Uterus (tissue), 4 donors: ENCODE data around the gene STARD5. TPM values are rescaled to one million over a fixed set of nuclear protein-coding genes. Genes with fewer than 3 reads are reported as not detected.

ENCODE experiments used
- DNase-seq, 2 donors: peaks; one replicate each; pipeline ENCODE4 v3.0.0-alpha.2; 2019 to 2020
- H3K27ac ChIP-seq, 2 donors: fragments of 200-600 bp; sonication (generic); 1 replicate in 1 of 2; 2 replicates in 1 of 2; pipeline ENCODE4 v1.5.1; 2016 to 2018
- H3K27me3 ChIP-seq, 2 donors: fragments of 200-600 bp; sonication (generic); one replicate each; pipeline ENCODE4 v1.5.1; 2018 to 2019; ENCODE audit warnings: control low read depth in 1 of 2
- H3K36me3 ChIP-seq, 2 donors: fragments of 200-600 bp; sonication (generic); one replicate each; pipeline ENCODE4 v1.5.1; 2019; ENCODE audit warnings: control low read depth in 1 of 2
- H3K4me1 ChIP-seq, 2 donors: fragments of 200-600 bp; sonication (generic); one replicate each; pipeline ENCODE4 v1.5.1; 2018 to 2019; ENCODE audit warnings: control low read depth in 1 of 2
- H3K4me3 ChIP-seq, 2 donors: fragments of 200-600 bp; sonication (generic); 1 replicate in 1 of 2; 2 replicates in 1 of 2; pipeline ENCODE4 v1.5.1; 2018 to 2019; ENCODE audit warnings: mild to moderate bottlenecking in 1 of 2
- H3K9me3 ChIP-seq, 2 donors: fragments of 200-600 bp; sonication (generic); one replicate each; pipeline ENCODE4 v1.5.1; 2019; ENCODE audit warnings: control low read depth in 1 of 2
- CTCF ChIP-seq, 4 experiments: fragments of 200-600 bp in 2 of 4; fragments of 450-650 bp in 2 of 4; sonication (generic) in 2 of 4; IDR thresholded peaks; one replicate each; pipeline ENCODE4 v1.5.1; 2016 to 2019; ENCODE audit warnings: antibody characterized with exemption in 4 of 4, mild to moderate bottlenecking in 2 of 4, moderate library complexity in 1 of 4
- POLR2A ChIP-seq, 2 donors: fragments of 450-650 bp; IDR thresholded peaks; one replicate each; pipeline ENCODE4 v1.6.1; 2016; ENCODE audit warnings: antibody characterized with exemption in 2 of 2, mild to moderate bottlenecking in 1 of 2, moderate library complexity in 1 of 2
- intact Hi-C: fragments of 100-400 bp; cut with DNase I; formaldehyde crosslinking; loops from one replicate; pipeline ENCODE4 v1.15.1; 2023; ENCODE audit warnings: low total_unique reads
- total RNA-seq, 4 donors: library from RNA; depleted of rRNA in 3 of 4; stranded (reverse); fragments of >200 nt in 3 of 4; gene quantifications; one replicate each; pipeline versions ENCODE4 v1.1.0 to v1.2.4, GENCODE V29; 2014 to 2023
- donor health status: DM: yes; HTN: yes; CAD: no.

STARD5 gene
- total RNA-seq, 4 donors from 2014 or later = 8.5 to 20.6 (median 19.7) TPM

- Histone ChIP-seq H3K4me3 (no peak overlapping the region), H3K27ac (peak overlapping the region in 1 of 2 donors; percentile 79), H3K9me3 (peaks cover 0 to 9% of the 10 kb centered on the region in 2 donors), H3K4me1 (peaks cover 0 to 4% of the 10 kb centered on the region in 2 donors), H3K36me3 (no peaks in the 10 kb centered on the region), H3K27me3 (no peaks in the 10 kb centered on the region)
- intact Hi-C loops = no loop called here
- TF ChIP-seq POLR2A (IDR thresholded peaks at IDR 0.05) (no peak), CTCF (IDR thresholded peaks at IDR 0.05) (no peak)
- DNase-seq = no peak
Measured at GRCh38 chr15:81273200-81273599, 50.7 kb downstream of the STARD5 start.

DNA sequence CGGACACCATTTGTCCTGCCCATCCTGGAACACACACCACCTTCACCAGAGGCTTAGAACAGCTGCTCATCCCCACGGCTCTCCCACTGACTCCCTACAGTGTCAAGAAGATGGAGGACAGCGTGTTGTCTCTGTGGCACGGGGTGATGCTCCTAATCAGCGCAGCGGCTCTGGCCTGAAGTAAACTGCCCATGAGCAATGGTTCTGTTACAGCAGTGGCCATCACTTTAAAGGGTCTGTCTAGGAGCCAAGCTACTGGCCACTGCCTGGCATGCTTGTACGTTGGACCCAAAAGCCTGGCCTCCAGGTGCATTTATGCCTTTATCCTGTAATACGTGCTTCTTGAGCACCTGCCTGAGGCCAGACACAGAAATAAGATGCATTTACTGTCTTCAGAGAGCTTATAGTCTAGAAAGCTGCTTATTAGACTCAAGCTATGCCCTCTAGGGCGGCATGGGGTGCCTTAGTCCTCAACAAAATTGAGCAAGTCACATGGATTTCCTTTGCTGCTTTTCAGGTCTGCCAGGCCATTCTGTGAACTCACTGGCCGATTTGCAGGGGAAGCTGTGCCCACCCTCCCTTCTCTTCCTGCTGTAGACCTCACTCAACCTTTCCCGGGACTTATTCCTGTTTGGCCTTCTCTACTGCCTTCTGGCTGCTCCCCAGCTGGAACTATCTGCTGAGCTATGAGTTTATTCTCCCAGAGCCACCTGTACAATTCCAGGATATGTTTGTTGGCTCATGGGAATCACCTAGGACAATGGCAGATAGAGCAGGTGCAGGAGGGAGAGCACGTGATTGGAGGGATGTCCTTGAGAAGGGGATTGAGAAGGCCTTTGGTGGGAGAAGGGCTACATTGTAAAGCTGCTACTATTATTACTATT lies 51.9 kb downstream of the STARD5 start:
- H3K27me3 ChIP-seq = no peaks in the 10 kb centered on the region
- no peak for TF ChIP-seq POLR2A (IDR thresholded peaks at IDR 0.05)
- TF ChIP-seq CTCF (IDR thresholded peaks at IDR 0.05) = no peak
- H3K9me3 ChIP-seq = peaks cover 0 to 2% of the 10 kb centered on the region in 2 donors
- intact Hi-C loops = no loop called here
- no peak for DNase-seq
- H3K27ac ChIP-seq = no peak overlapping the region
- H3K4me3 ChIP-seq = no peak overlapping the region
- no peaks in the 10 kb centered on the region for H3K36me3 ChIP-seq
- peaks cover 0 to 4% of the 10 kb centered on the region in 2 donors for H3K4me1 ChIP-seq

GRCh38 chr15:81270781-81271491 lies 53.0 kb downstream of the STARD5 start:
- no peaks in the 10 kb centered on the region for H3K27me3 ChIP-seq
- H3K9me3 ChIP-seq = no peaks in the 10 kb centered on the region
- TF ChIP-seq CTCF (IDR thresholded peaks at IDR 0.05) (no peak), POLR2A (IDR thresholded peaks at IDR 0.05) (no peak)
- H3K27ac ChIP-seq = no peak overlapping the region
- peaks cover 0 to 8% of the 10 kb centered on the region in 2 donors for H3K4me1 ChIP-seq
- DNase-seq = no peak
- intact Hi-C loops = no loop called here
- no peaks in the 10 kb centered on the region for H3K36me3 ChIP-seq
- no peak overlapping the region for H3K4me3 ChIP-seq

GRCh38 chr15:81270188-81270587 lies 53.8 kb downstream of the STARD5 start:
- TF ChIP-seq POLR2A (IDR thresholded peaks at IDR 0.05) = no peak
- TF ChIP-seq CTCF (IDR thresholded peaks at IDR 0.05) = no peak
- H3K4me3 ChIP-seq = no peak overlapping the region
- DNase-seq = no peak
- no peaks in the 10 kb centered on the region for H3K36me3 ChIP-seq
- H3K4me1 ChIP-seq = peaks cover 0 to 9% of the 10 kb centered on the region in 2 donors
- intact Hi-C loops = no loop called here
- H3K27me3 ChIP-seq = no peaks in the 10 kb centered on the region
- H3K9me3 ChIP-seq = no peaks in the 10 kb centered on the region
- H3K27ac ChIP-seq = no peak overlapping the region
